Testis (tissue), 3 donors: ENCODE results near the gene RSPO3. TPM values are rescaled to one million over a fixed set of nuclear protein-coding genes. Genes with fewer than 3 reads are reported as not detected.

Experiments
- DNase-seq: peaks from one replicate; pipeline ENCODE4 v3.0.0-alpha.2; 2019
- H3K27ac ChIP-seq, 2 donors: fragments of 200-600 bp; sonication (generic); one replicate each; pipeline ENCODE4 v1.5.1; 2019
- H3K27me3 ChIP-seq: fragments of 200-600 bp; sonication (generic); one replicate; pipeline ENCODE4 v1.5.1; 2019
- H3K36me3 ChIP-seq: fragments of 200-600 bp; sonication (generic); one replicate; pipeline ENCODE4 v1.5.1; 2017; ENCODE audit warnings: low read depth; ENCODE audit errors: missing control alignments
- H3K4me1 ChIP-seq: fragments of 200-600 bp; sonication (generic); one replicate; pipeline ENCODE4 v1.5.1; 2019
- H3K4me3 ChIP-seq, 2 donors: fragments of 200-600 bp; sonication (generic); one replicate each; pipeline ENCODE4 v1.5.1; 2017 to 2019
- H3K9me3 ChIP-seq: fragments of 200-600 bp; sonication (generic); one replicate; pipeline ENCODE4 v1.5.1; 2017
- POLR2A ChIP-seq: fragments of 450-650 bp; IDR thresholded peaks from one replicate; pipeline ENCODE4 v1.6.1; 2017; ENCODE audit warnings: antibody characterized with exemption, mild to moderate bottlenecking, moderate library complexity
- WGBS, 2 donors: methylation state at CpG; one replicate each; pipeline ENCODE4 v1.1.5; 2018; 5-methylcytosine and 5-hydroxymethylcytosine counted together
- intact Hi-C: fragments of 100-400 bp; cut with DNase I; formaldehyde crosslinking; loops from one replicate; pipeline ENCODE4 v1.15.1; 2023; ENCODE audit warnings: low total_unique reads
- polyA plus RNA-seq: library from polyadenylated mRNA; stranded (reverse); fragments of 350-450 nt; fragmentation: Illumina TruSeq; extraction: RNeasy Lipid Tissue Mini Kit (QIAGEN cat#74804); gene quantifications from one replicate; pipeline ENCODE4 v1.2.3, GENCODE V29; 2014; ENCODE audit warnings: low read depth, low replicate concordance; ENCODE audit not compliant: insufficient read depth
- total RNA-seq, 2 donors: library from RNA; depleted of rRNA; stranded (reverse); fragments of >200 nt; gene quantifications; one replicate each; pipeline ENCODE4 v1.2.3, GENCODE V29; 2016
- TF ChIP-seq, protein P1 (sequence below), 3 experiments: fragments of 450-650 bp in 2 of 3; fragments of 200-600 bp in 1 of 3; sonication (generic) in 1 of 3; IDR thresholded peaks; one replicate each; pipeline ENCODE4 v1.5.1; 2016 to 2019; ENCODE audit warnings: antibody characterized with exemption in 3 of 3, mild to moderate bottlenecking in 2 of 3, moderate library complexity in 1 of 3

The RSPO3 gene
- total and polyA plus RNA-seq, 3 donors from 2014 or later, result 0.06 to 6.6 (median 1.5) TPM

GRCh38 chr6:127114214-127114760, 4.2 kb upstream of the RSPO3 start:
- H3K9me3 ChIP-seq, result no peaks in the 10 kb centered on the region
- H3K4me1 ChIP-seq, result peaks cover under 1% of the 10 kb centered on the region
- H3K27me3 ChIP-seq, result no peaks in the 10 kb centered on the region
- WGBS, 2 donors, result 76 to 81% methylated on average over 1 of the region's 1 CpG
- no peaks in the 10 kb centered on the region for H3K36me3 ChIP-seq
- H3K4me3 ChIP-seq, result no peak overlapping the region
- intact Hi-C loops, result no loop called here
- TF ChIP-seq, protein P1, sequence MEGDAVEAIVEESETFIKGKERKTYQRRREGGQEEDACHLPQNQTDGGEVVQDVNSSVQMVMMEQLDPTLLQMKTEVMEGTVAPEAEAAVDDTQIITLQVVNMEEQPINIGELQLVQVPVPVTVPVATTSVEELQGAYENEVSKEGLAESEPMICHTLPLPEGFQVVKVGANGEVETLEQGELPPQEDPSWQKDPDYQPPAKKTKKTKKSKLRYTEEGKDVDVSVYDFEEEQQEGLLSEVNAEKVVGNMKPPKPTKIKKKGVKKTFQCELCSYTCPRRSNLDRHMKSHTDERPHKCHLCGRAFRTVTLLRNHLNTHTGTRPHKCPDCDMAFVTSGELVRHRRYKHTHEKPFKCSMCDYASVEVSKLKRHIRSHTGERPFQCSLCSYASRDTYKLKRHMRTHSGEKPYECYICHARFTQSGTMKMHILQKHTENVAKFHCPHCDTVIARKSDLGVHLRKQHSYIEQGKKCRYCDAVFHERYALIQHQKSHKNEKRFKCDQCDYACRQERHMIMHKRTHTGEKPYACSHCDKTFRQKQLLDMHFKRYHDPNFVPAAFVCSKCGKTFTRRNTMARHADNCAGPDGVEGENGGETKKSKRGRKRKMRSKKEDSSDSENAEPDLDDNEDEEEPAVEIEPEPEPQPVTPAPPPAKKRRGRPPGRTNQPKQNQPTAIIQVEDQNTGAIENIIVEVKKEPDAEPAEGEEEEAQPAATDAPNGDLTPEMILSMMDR (IDR thresholded peaks at IDR 0.05), result no peak
- TF ChIP-seq POLR2A, result no peak
- no peak overlapping the region for H3K27ac ChIP-seq
- DNase-seq, result no peak

DNA sequence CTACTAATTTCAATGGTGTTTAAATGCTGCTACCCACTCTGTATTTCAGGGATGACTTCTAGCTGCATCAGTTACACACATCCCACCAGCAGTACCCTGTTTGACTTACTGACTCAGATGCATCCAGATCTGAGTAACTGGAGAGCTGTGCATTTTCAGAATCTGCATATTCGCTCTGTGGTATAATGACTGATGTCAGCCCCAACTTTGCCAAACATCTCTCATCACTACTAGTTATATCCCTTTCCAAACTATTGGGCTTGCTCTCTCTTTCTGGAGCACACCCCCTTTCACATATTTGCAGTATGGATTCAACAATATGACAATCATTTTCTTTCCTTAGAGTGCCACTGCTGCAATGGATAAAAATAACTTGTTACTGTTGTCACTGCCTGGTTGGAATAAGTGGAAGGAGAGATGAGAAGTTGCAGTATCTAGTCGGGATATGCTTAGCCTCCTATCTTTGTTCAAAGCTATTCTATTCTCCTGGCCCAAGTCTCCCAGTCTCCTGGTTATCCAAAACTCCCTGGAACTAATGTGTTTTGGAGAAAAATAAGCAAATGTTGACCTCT, 3.3 kb upstream of the RSPO3 start:
- TF ChIP-seq POLR2A, result no peak
- TF ChIP-seq, protein P1 (IDR thresholded peaks at IDR 0.05), result no peak
- no peak overlapping the region for H3K27ac ChIP-seq
- H3K36me3 ChIP-seq, result no peaks in the 10 kb centered on the region
- no peak for DNase-seq
- 81 to 83% methylated on average over 2 of the region's 2 CpGs for WGBS, 2 donors
- H3K9me3 ChIP-seq, result no peaks in the 10 kb centered on the region
- peaks cover 9% of the 10 kb centered on the region for H3K4me1 ChIP-seq
- H3K4me3 ChIP-seq, result no peak overlapping the region
- no peaks in the 10 kb centered on the region for H3K27me3 ChIP-seq
- intact Hi-C loops, result no loop called here

DNA sequence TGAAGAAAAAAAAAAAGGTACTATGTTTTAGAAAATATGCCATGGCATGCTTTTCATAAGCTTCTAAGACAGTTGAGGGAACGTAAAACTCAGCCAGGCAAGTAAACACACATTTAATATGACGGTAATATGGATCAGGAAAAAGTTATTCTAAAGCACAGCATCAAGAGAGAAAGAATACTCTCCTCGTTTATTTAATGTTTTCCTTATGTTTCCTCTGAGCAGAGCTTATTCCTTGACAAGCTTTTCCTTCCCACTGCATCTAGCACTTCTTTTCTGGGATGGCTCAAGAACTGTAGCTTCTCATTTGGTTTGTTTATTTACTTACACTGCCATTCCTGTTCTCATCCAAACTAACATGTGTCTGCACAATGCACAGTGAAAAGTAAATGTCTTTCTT, 2.7 kb upstream of the RSPO3 start:
- Histone ChIP-seq H3K36me3 (no peaks in the 10 kb centered on the region), H3K27me3 (no peaks in the 10 kb centered on the region), H3K4me3 (no peak overlapping the region), H3K9me3 (no peaks in the 10 kb centered on the region), H3K4me1 (peaks cover 11% of the 10 kb centered on the region), H3K27ac (no peak overlapping the region)
- DNase-seq, result no peak
- TF ChIP-seq, protein P1 (IDR thresholded peaks at IDR 0.05), result no peak
- TF ChIP-seq POLR2A, result no peak
- intact Hi-C loops, result no loop called here
- 86 to 92% methylated on average over 3 of the region's 3 CpGs for WGBS, 2 donors

GRCh38 chr6:127117979-127118297, 533 bp upstream of the RSPO3 start:
- peaks cover 16% of the 10 kb centered on the region for H3K4me1 ChIP-seq
- peak; percentile 14 for DNase-seq
- H3K9me3 ChIP-seq, result no peaks in the 10 kb centered on the region
- peak overlapping the region in 1 of 2 donors; percentile 24 for H3K27ac ChIP-seq
- no peaks in the 10 kb centered on the region for H3K36me3 ChIP-seq
- TF ChIP-seq, protein P1 (IDR thresholded peaks at IDR 0.05), result no peak
- no peak for TF ChIP-seq POLR2A
- peak overlapping the region; percentile 51 to 55 for H3K4me3 ChIP-seq
- intact Hi-C loops, result no loop called here
- H3K27me3 ChIP-seq, result no peaks in the 10 kb centered on the region
- 0 to 1% methylated on average over 18 to 19 of the region's 19 CpGs for WGBS, 2 donors
